Panc1 (cell line): ENCODE results near the gene PCDHA9. TPM values are rescaled to one million over a fixed set of nuclear protein-coding genes. Genes with fewer than 3 reads are reported as not detected.
A peak's percentile ranks its signal among the peaks of the same experiment; 100 is the strongest.

Source experiments
- ATAC-seq: fragments of 200-7000 bp; cut with Tn5 transposase; 2 replicates; pipeline ENCODE4 v1.9.1; 2020; ENCODE audit warnings: mild to moderate bottlenecking, moderate library complexity
- BruUV-seq: library from RNA; stranded (reverse); fragments of 400-500 nt; replicated peaks from 2 replicates; lab custom pipeline; 2021; lab: Mats Ljungman, UMichigan
- CTCF ChIA-PET: fragments of 300-600 bp; sonication (Branson Sonifier 250); formaldehyde crosslinking; loops from one replicate; lab custom pipeline; 2022; ENCODE audit warnings: antibody characterized with exemption; lab: Charles Lee
- POLR2A ChIA-PET: fragments of 300-600 bp; sonication (Branson Sonifier 250); formaldehyde crosslinking; loops from one replicate; lab custom pipeline; 2022; ENCODE audit warnings: antibody characterized with exemption; lab: Charles Lee
- DNase-seq: peaks from one replicate; pipeline ENCODE4 v3.0.0-alpha.2; 2010; ENCODE audit warnings: low read depth, low spot score
- H3K27ac ChIP-seq: 2 replicates; pipeline ENCODE4 v1.5.1; 2011; ENCODE audit warnings: mild to moderate bottlenecking, low read length, inconsistent platforms
- H3K27me3 ChIP-seq: fragments of 200-500 bp; sonication (Bioruptor generic); 2 replicates; pipeline ENCODE4 v1.6.0; 2014; ENCODE audit warnings: low read length, inconsistent platforms; ENCODE audit not compliant: control insufficient read depth, insufficient read depth
- H3K36me3 ChIP-seq: fragments of 200-500 bp; sonication (Bioruptor generic); 2 replicates; pipeline ENCODE4 v1.5.1; 2014; ENCODE audit warnings: inconsistent platforms, mild to moderate bottlenecking, low read length, moderate library complexity; ENCODE audit not compliant: control insufficient read depth, insufficient read depth
- H3K4me1 ChIP-seq: 2 replicates; pipeline ENCODE4 v1.5.1; 2011; ENCODE audit warnings: inconsistent platforms, mild to moderate bottlenecking, low read length, moderate library complexity; ENCODE audit not compliant: control insufficient read depth, insufficient read depth
- H3K4me3 ChIP-seq, 2 experiments: 2 replicates each; pipeline ENCODE4 v1.5.1; 2011 to 2012; ENCODE audit warnings: low read depth in 2 of 2, low read length in 2 of 2, mild to moderate bottlenecking in 2 of 2, inconsistent platforms in 1 of 2, moderate library complexity in 1 of 2
- H3K9me3 ChIP-seq: fragments of 200-500 bp; sonication (Bioruptor generic); 2 replicates; pipeline ENCODE4 v1.5.1; 2014; ENCODE audit warnings: low read depth, mild to moderate bottlenecking, inconsistent platforms, low read length, moderate library complexity; ENCODE audit not compliant: control insufficient read depth, insufficient read depth
- POLR2AphosphoS5 ChIP-seq: IDR thresholded peaks from 2 replicates; pipeline ENCODE4 v1.6.1; 2012; ENCODE audit warnings: mild to moderate bottlenecking, low read depth, low read length, moderate library complexity
- REST ChIP-seq, 2 experiments: IDR thresholded peaks; 2 replicates each; pipeline ENCODE4 v1.6.1; 2011 to 2012; ENCODE audit warnings: low read depth in 2 of 2, control low read depth in 1 of 2, low read length in 1 of 2, mild to moderate bottlenecking in 1 of 2, moderate library complexity in 1 of 2; ENCODE audit not compliant: insufficient read depth in 1 of 2
- SIN3A ChIP-seq: IDR thresholded peaks from 2 replicates; pipeline ENCODE4 v1.6.1; 2012; ENCODE audit warnings: low read depth, mild to moderate bottlenecking, low read length, moderate library complexity, borderline replicate concordance; ENCODE audit not compliant: insufficient read depth
- TCF7L2 ChIP-seq: IDR thresholded peaks from 2 replicates; pipeline ENCODE4 v1.6.1; 2011; ENCODE audit warnings: mild to moderate bottlenecking, low read depth, low read length, inconsistent platforms
- in situ Hi-C: cut with HindIII; loops from 2 replicates; pipeline ENCODE4 v1.10.0; 2016; ENCODE audit warnings: low sequenced_read_pairs, low pct_unique_long_range_greater_than_20kb
- intact Hi-C: fragments of 100-400 bp; cut with micrococcal nuclease; formaldehyde crosslinking; loops from one replicate; pipeline ENCODE4 v1.10.0; 2022; ENCODE audit not compliant: unreplicated experiment
- total RNA-seq: library from RNA; stranded (reverse); gene quantifications from one replicate; pipeline ENCODE4 v1.2.1, GENCODE V29; 2021; ENCODE audit not compliant: unreplicated experiment
- TF ChIP-seq, protein P1 (sequence below): fragments of 450-650 bp; IDR thresholded peaks from 2 replicates; pipeline ENCODE4 v1.5.1; 2017; ENCODE audit warnings: mild to moderate bottlenecking

PCDHA9 gene
- total RNA-seq, 1 experiment from 2014 or later = 0.21 TPM

GRCh38 chr5:140868721-140869554, 20.8 kb downstream of the PCDHA9 start, which contains the start of gene PCDHA11:
PCDHA11 (plus strand) TSS chr5:140868957; CDS start chr5:140869104, 147 bp downstream.
- ATAC-seq = no peak
- Histone ChIP-seq H3K9me3 (no peaks in the 10 kb centered on the region), H3K27ac (no peak within 1 kb of the TSS), H3K36me3 (no peaks in the 10 kb centered on the region), H3K4me1 (no peaks in the 10 kb centered on the region), H3K27me3 (no peaks in the 10 kb centered on the region), H3K4me3 (no peak within 1 kb of the TSS)
- intact Hi-C loops = no loop called here
- no peak for TF ChIP-seq REST (IDR thresholded peaks at IDR 0.05; ENCODE audit: insufficient read depth in 1 of 2, low read depth in 2 of 2, low read length in 1 of 2)
- TF ChIP-seq SIN3A = no peak
- TF ChIP-seq, protein P1, sequence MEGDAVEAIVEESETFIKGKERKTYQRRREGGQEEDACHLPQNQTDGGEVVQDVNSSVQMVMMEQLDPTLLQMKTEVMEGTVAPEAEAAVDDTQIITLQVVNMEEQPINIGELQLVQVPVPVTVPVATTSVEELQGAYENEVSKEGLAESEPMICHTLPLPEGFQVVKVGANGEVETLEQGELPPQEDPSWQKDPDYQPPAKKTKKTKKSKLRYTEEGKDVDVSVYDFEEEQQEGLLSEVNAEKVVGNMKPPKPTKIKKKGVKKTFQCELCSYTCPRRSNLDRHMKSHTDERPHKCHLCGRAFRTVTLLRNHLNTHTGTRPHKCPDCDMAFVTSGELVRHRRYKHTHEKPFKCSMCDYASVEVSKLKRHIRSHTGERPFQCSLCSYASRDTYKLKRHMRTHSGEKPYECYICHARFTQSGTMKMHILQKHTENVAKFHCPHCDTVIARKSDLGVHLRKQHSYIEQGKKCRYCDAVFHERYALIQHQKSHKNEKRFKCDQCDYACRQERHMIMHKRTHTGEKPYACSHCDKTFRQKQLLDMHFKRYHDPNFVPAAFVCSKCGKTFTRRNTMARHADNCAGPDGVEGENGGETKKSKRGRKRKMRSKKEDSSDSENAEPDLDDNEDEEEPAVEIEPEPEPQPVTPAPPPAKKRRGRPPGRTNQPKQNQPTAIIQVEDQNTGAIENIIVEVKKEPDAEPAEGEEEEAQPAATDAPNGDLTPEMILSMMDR = peak; percentile 33
- TF ChIP-seq TCF7L2 = no peak
- no peak for TF ChIP-seq POLR2AphosphoS5
- ChIA-PET CTCF (interaction anchor here (1.0 kb wide), 1 partner anchor 171 kb away, joined by 4 read pairs; no protein-coding TSS in a partner anchor), POLR2A (interaction anchor here (0.6 to 0.7 kb wide), 2 partner anchors 10 to 182 kb away, joined by 3 to 4 read pairs; partner anchors contain the start of gene PCDHB1)
- in situ Hi-C loops = no loop called here
- no peak for DNase-seq
- BruUV-seq = no TSS peak

DNA sequence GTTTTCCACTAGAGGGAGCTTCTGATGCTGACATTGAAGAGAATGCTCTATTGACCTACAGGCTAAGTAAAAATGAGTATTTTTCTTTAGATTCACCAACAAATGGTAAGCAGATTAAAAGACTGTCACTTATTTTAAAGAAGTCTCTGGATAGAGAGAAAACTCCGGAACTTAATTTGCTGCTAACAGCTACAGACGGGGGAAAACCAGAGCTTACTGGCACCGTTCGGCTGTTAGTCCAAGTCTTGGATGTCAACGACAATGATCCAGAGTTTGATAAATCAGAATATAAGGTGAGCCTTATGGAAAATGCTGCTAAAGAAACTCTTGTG, 21.3 kb downstream of the PCDHA9 start:
- no peaks in the 10 kb centered on the region for H3K27me3 ChIP-seq
- ATAC-seq (no peak), DNase-seq (no peak)
- H3K36me3 ChIP-seq = no peaks in the 10 kb centered on the region
- no peak overlapping the region for H3K4me3 ChIP-seq
- no peaks in the 10 kb centered on the region for H3K4me1 ChIP-seq
- H3K9me3 ChIP-seq = no peaks in the 10 kb centered on the region
- ChIA-PET CTCF (interaction anchor here (0.6 to 1.0 kb wide), 2 partner anchors 170 to 172 kb away, joined by 3 to 4 read pairs; no protein-coding TSS in a partner anchor), POLR2A (interaction anchor here (0.7 kb wide), 1 partner anchor 182 kb away, joined by 4 read pairs; the partner anchor contains the start of gene PCDHB1)
- H3K27ac ChIP-seq = no peak overlapping the region
- in situ Hi-C loops = no loop called here
- intact Hi-C loops = no loop called here
- BruUV-seq = no TSS peak
- TF ChIP-seq, protein P1 = peak; percentile 2; the same call in 1 of the 2 replicates
- no peak for TF ChIP-seq TCF7L2
